HEK293T (cell line): ENCODE measurements around the gene MATN1.

ENCODE experiments used
- CTCF ChIA-PET: fragments of 350-600 bp; formaldehyde crosslinking; extraction: SDS; loops from one replicate; lab custom pipeline; 2021; ENCODE audit warnings: antibody characterized with exemption, inconsistent platforms; lab: Yijun Ruan, JAX
- POLR2A ChIA-PET: fragments of 350-600 bp; formaldehyde crosslinking; extraction: SDS; loops from one replicate; lab custom pipeline; 2020; ENCODE audit warnings: antibody characterized with exemption, inconsistent platforms; lab: Yijun Ruan, JAX
- DNase-seq: peaks from one replicate; pipeline ENCODE4 v3.0.0; 2012; ENCODE audit warnings: mixed read lengths; ENCODE audit errors: extremely low spot score
- ARNT ChIP-seq: fragments of 450-650 bp; IDR thresholded peaks from 2 replicates; pipeline ENCODE4 v1.6.1; 2017; ENCODE audit warnings: mild to moderate bottlenecking
- BHLHE40 ChIP-seq: fragments of 450-650 bp; IDR thresholded peaks from 2 replicates; pipeline ENCODE4 v1.6.1; 2016; ENCODE audit warnings: mild to moderate bottlenecking, moderate library complexity, borderline replicate concordance
- CTBP1 ChIP-seq: fragments of 450-650 bp; IDR thresholded peaks from 2 replicates; pipeline ENCODE4 v1.6.1; 2016; ENCODE audit warnings: borderline replicate concordance
- ELF4 ChIP-seq: fragments of 450-650 bp; IDR thresholded peaks from 2 replicates; pipeline ENCODE4 v1.6.1; 2017; ENCODE audit warnings: antibody characterized with exemption
- FOXA1 ChIP-seq: fragments of 450-650 bp; IDR thresholded peaks from 2 replicates; pipeline ENCODE4 v1.6.1; 2016; ENCODE audit warnings: mild to moderate bottlenecking
- FOXK2 ChIP-seq: fragments of 450-650 bp; IDR thresholded peaks from 2 replicates; pipeline ENCODE4 v1.6.1; 2016; ENCODE audit warnings: mild to moderate bottlenecking
- FOXM1 ChIP-seq: fragments of 450-650 bp; IDR thresholded peaks from 2 replicates; pipeline ENCODE4 v1.6.1; 2017; ENCODE audit warnings: mild to moderate bottlenecking, borderline replicate concordance
- HDGF ChIP-seq: fragments of 450-650 bp; IDR thresholded peaks from 2 replicates; pipeline ENCODE4 v1.6.1; 2017; ENCODE audit warnings: antibody characterized with exemption, borderline replicate concordance
- L3MBTL2 ChIP-seq: fragments of 450-650 bp; conservative IDR thresholded peaks from 2 replicates; pipeline ENCODE4 v1.6.1; 2016; ENCODE audit warnings: mild to moderate bottlenecking
- LEF1 ChIP-seq: fragments of 450-650 bp; IDR thresholded peaks from 2 replicates; pipeline ENCODE4 v1.6.1; 2017; ENCODE audit warnings: mild to moderate bottlenecking, borderline replicate concordance
- NFRKB ChIP-seq: fragments of 450-650 bp; IDR thresholded peaks from 2 replicates; pipeline ENCODE4 v1.6.1; 2016; ENCODE audit warnings: mild to moderate bottlenecking, moderate library complexity
- SP1 ChIP-seq: fragments of 450-650 bp; IDR thresholded peaks from 2 replicates; pipeline ENCODE4 v1.6.1; 2017
- SUZ12 ChIP-seq: fragments of 450-650 bp; IDR thresholded peaks from 2 replicates; pipeline ENCODE4 v1.6.1; 2016; ENCODE audit warnings: mild to moderate bottlenecking
- TARDBP ChIP-seq: fragments of 450-650 bp; IDR thresholded peaks from 2 replicates; pipeline ENCODE4 v1.6.1; 2016
- ZNF384 ChIP-seq: fragments of 450-650 bp; IDR thresholded peaks from 2 replicates; pipeline ENCODE4 v1.6.1; 2016
- TF ChIP-seq, protein P1 (sequence below): fragments of 450-650 bp; IDR thresholded peaks from 2 replicates; pipeline ENCODE4 v1.6.1; 2016

MATN1 gene

DNA sequence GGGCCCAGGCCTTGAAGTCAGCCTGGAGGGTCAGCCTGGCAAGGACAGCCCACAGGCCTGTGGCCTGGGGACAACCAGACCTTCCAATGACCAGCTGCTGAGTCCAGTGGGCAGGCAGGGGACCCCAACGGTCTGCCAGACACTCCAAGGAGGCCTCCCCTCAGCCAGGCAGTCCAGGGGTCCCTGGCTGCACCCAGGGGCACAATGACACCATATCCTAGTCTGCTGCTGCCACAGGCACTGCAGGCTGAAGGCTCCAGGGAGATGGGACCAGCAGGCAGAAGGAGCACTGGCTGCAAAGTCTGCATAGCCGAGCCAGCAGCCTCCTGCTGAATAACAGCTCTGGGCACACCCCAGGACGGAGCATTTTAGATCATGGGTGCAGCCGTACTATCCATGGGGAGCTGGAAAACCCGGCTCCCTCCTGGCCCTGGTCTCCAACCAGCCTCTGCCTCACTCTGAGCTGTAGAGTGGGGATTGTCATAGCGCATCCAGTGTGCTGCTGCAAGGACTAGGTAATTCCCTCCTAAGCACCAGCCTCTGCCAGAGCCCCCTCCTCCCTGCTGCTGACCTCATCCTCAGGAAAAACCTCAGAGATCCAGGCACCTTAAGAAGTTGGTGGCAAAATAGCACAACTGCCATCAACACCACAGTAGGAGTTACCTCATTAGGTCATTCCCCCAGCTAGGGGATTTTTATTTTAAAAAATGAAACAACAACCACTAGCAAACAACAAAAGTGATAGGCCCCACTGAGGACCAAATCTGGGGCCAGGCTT, 39.0 kb upstream of the MATN1 start:
- TF ChIP-seq ELF4, result no peak
- no peak for TF ChIP-seq SP1
- no peak for TF ChIP-seq LEF1
- TF ChIP-seq L3MBTL2, result no peak
- TF ChIP-seq FOXM1, result no peak
- TF ChIP-seq HDGF, result no peak
- TF ChIP-seq ZNF384, result no peak
- no peak for TF ChIP-seq CTBP1
- TF ChIP-seq, protein P1, sequence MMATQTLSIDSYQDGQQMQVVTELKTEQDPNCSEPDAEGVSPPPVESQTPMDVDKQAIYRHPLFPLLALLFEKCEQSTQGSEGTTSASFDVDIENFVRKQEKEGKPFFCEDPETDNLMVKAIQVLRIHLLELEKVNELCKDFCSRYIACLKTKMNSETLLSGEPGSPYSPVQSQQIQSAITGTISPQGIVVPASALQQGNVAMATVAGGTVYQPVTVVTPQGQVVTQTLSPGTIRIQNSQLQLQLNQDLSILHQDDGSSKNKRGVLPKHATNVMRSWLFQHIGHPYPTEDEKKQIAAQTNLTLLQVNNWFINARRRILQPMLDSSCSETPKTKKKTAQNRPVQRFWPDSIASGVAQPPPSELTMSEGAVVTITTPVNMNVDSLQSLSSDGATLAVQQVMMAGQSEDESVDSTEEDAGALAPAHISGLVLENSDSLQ, result no peak
- TF ChIP-seq BHLHE40, result no peak
- TF ChIP-seq SUZ12, result no peak
- TF ChIP-seq ARNT, result no peak
- no peak for TF ChIP-seq FOXK2
- no peak for DNase-seq
- ChIA-PET POLR2A (no interaction called here), CTCF (interaction anchor here (1.0 to 1.4 kb wide), 3 partner anchors 15 to 44 kb away, joined by 4 to 6 read pairs (median 4); no protein-coding TSS in a partner anchor)

DNA sequence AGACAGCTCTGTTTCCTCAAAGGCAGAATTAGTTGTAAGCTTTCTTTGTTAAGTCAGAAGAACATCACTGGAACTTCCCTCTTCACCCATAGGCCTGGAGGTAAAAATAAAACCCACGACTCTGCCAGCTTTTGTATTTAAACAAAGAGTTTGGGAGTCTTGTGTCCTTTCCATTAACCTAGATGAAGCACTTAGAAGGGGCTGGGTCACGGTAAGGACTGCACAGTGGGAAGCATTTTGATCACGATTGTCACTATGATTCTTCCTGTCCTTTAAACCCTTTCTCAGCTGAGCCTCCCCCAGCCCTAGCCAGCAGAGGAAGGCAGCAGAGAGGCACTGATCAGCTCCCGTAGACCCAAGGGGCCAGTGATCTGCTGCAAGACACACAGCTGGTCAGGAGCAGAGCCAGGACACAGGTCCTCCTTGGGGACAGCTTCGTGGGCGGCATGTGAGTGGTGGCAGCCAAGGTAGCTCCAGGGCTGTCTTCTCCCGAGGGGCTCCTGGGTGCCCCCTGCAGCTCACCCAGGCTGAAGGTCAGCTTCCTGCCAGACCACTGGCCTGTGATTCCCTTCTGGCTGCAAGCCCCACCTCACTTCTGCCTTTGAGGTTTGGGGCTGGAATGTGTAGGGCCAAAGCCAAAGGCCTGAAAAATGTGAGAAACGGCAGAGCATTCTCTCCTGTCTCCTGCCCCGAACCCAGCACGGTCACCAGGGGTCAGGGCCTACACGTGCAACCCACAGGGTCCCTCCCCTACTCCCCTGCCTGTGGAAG, 38.2 kb upstream of the MATN1 start:
- DNase-seq, result no peak
- ChIA-PET CTCF (interaction anchor here (1.0 to 1.4 kb wide), 2 partner anchors 16 to 43 kb away, joined by 4 to 6 read pairs; no protein-coding TSS in a partner anchor), POLR2A (no interaction called here)

DNA sequence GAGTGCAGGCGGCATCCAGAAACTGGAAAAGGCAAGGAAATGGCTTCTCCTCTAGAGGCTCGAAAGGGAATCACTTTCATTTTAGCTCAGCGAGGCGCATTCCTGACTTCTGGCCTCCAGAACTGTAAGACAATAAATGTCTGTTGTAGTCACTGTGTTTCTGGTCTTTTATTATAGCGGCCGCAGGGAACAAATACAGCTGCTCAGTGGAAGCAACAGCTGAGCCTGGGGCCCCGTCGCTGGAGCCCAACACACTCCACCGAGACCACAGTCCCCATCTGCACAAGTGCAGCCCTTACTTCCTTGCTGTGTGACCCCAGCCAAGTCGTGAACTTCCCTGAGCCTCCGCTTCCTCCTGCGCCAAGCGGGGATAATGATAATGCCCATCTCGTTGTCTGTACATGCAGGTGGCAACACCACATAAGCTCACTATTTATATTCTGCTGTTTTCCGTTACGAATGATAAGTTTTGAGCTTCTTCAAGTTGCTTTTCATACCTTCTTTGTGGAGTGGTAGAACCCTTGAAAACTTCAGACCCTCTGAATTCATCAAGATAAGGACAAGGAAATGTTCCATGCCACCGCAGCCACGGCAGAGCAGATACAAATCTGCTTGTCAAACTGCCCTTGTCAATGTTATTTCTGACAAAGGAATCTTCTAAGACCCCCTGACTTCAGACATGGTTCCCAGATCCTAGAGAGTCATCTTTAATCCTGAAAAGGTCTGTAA, 37.4 kb upstream of the MATN1 start:
- ChIA-PET POLR2A (no interaction called here), CTCF (no interaction called here)
- DNase-seq, result no peak
- no peak for TF ChIP-seq FOXA1

More for the DNA sequence above, 38.2 kb upstream of the MATN1 start:
- no peak for TF ChIP-seq TARDBP
- no peak for TF ChIP-seq BHLHE40
- no peak for TF ChIP-seq SP1
- TF ChIP-seq FOXK2, result no peak
- TF ChIP-seq ZNF384, result no peak
- TF ChIP-seq, protein P1, result no peak
- TF ChIP-seq FOXA1, result no peak
- TF ChIP-seq SUZ12, result no peak
- no peak for TF ChIP-seq LEF1
- TF ChIP-seq ARNT, result no peak
- TF ChIP-seq L3MBTL2, result no peak
- no peak for TF ChIP-seq HDGF
- TF ChIP-seq ELF4, result no peak
- TF ChIP-seq FOXM1, result no peak
- TF ChIP-seq CTBP1, result no peak
- no peak for TF ChIP-seq NFRKB

DNA sequence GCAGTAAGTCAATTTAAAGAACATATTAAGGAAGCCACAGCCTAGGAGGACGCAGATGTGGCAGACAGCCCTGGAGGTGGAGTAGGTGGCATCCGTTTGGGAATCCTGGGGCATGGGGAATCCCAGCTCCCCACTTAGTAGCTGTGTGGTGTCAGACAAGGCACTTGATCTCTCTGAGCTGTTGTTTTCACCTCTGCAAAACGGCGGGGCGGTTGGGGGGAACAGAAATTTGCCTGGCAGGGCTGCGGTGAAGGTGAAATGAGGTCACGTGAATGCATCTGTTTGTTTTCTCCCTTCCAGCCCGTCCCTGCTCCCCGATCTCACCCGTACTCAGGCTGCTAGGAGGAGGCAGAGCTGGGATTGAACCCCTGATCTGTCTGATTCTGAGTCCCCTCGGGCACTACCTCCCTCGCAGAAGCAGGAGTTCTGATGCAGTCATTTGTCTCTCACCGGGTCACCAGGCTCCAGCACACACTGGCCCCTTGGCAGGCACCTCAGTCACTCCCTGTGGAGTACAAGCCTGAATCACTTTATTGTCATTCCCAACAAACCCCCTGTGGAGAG, 36.4 kb upstream of the MATN1 start:
- ChIA-PET CTCF (interaction anchor here (0.8 kb wide), 1 partner anchor 398 kb away, joined by 3 read pairs; no protein-coding TSS in a partner anchor), POLR2A (no interaction called here)
- TF ChIP-seq TARDBP (no peak), HDGF (no peak), BHLHE40 (no peak), SP1 (no peak), ELF4 (no peak), CTBP1 (no peak), NFRKB (no peak), LEF1 (no peak)
- DNase-seq, result no peak

DNA sequence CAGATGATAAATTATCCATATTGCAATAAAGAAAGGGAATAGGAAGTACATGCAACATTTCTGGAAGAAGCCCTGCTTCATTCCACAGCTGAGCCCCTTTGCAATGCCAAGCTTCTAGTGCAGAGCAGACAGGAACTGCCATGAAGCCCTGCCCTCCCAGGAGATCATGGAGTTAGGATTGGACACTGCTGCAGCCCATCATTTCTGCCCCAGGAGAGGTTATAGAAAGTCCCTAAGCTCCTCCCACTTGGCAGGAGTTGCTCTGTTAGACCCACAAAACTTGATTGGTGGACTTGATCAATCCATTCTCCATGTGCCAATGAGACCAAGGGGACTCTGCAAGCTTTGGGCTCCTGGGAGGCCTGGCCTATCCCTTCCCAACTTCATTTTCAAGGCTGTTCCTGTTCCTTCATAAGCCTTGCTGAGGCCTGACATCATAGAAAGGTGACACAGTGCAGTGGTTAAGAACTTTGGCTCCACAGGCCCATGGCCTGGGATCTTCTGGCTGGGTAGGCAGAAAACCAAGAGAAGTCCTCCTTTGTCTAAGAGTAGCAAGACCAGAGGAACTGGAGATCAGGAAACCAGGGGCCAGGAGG, 35.5 kb upstream of the MATN1 start:
- ChIA-PET CTCF (interaction anchor here (0.7 to 0.8 kb wide), 3 partner anchors 21 to 399 kb away, joined by 3 read pairs; no protein-coding TSS in a partner anchor), POLR2A (no interaction called here)
- peak; percentile 72 for DNase-seq
- no peak for TF ChIP-seq ELF4
- 0 out of 2 replicates have a peak, but pooled peaks have one; percentile 34 for TF ChIP-seq HDGF
- TF ChIP-seq, protein P1, result peak; percentile 98
